Chondrocyte (in vitro differentiated cells): ENCODE data around the gene GIGYF1. TPM values are rescaled to one million over a fixed set of nuclear protein-coding genes. Genes with fewer than 3 reads are reported as not detected.
"Not testable (repeated sequence)": the region's sequence is repeated elsewhere in the genome, so short reads cannot be mapped to it uniquely, and the experiment has no call there.

Source experiments
- DNase-seq: peaks from one replicate; pipeline ENCODE4 v3.0.0; 2021; ENCODE audit warnings: mixed read lengths, low spot score
- H3K27ac Mint-ChIP-seq: one replicate; pipeline ENCODE4 v1.8.0; 2021; ENCODE audit warnings: mild to moderate bottlenecking, moderate library complexity, mixed read lengths; ENCODE audit not compliant: unreplicated experiment
- H3K27me3 Mint-ChIP-seq: 2 replicates; pipeline ENCODE4 v1.8.0; 2021; ENCODE audit warnings: low read depth, mixed read lengths
- H3K36me3 Mint-ChIP-seq: 2 replicates; pipeline ENCODE4 v1.8.0; 2021; ENCODE audit warnings: low read depth, mixed read lengths
- H3K4me1 Mint-ChIP-seq: 2 replicates; pipeline ENCODE4 v1.8.0; 2021; ENCODE audit warnings: low read depth, mild to moderate bottlenecking, mixed read lengths
- H3K4me3 Mint-ChIP-seq: one replicate; pipeline ENCODE4 v1.8.0; 2021; ENCODE audit warnings: mild to moderate bottlenecking, moderate library complexity, mixed read lengths; ENCODE audit not compliant: unreplicated experiment
- H3K9me3 Mint-ChIP-seq: 2 replicates; pipeline ENCODE4 v1.8.0; 2021; ENCODE audit warnings: low read depth, mixed read lengths
- total RNA-seq: library from RNA; stranded (reverse); gene quantifications from 3 replicates; pipeline ENCODE4 v1.2.1, GENCODE V29; 2021
- TF ChIP-seq, protein P1 (sequence below): fragments of 200-600 bp; sonication (generic); IDR thresholded peaks from 2 replicates; pipeline ENCODE4 v1.5.0; 2021; ENCODE audit warnings: antibody characterized with exemption, mild to moderate bottlenecking, moderate library complexity

GIGYF1 gene
- total RNA-seq, 1 donor from 2014 or later = 32.8 TPM

- H3K36me3 Mint-ChIP-seq = no peaks in the 10 kb centered on the region
- H3K27ac Mint-ChIP-seq = no peak overlapping the region
- DNase-seq = no peak
- TF ChIP-seq, protein P1, sequence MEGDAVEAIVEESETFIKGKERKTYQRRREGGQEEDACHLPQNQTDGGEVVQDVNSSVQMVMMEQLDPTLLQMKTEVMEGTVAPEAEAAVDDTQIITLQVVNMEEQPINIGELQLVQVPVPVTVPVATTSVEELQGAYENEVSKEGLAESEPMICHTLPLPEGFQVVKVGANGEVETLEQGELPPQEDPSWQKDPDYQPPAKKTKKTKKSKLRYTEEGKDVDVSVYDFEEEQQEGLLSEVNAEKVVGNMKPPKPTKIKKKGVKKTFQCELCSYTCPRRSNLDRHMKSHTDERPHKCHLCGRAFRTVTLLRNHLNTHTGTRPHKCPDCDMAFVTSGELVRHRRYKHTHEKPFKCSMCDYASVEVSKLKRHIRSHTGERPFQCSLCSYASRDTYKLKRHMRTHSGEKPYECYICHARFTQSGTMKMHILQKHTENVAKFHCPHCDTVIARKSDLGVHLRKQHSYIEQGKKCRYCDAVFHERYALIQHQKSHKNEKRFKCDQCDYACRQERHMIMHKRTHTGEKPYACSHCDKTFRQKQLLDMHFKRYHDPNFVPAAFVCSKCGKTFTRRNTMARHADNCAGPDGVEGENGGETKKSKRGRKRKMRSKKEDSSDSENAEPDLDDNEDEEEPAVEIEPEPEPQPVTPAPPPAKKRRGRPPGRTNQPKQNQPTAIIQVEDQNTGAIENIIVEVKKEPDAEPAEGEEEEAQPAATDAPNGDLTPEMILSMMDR = no peak
- H3K9me3 Mint-ChIP-seq = no peaks in the 10 kb centered on the region
- H3K4me1 Mint-ChIP-seq = peaks cover 2% of the 10 kb centered on the region
- H3K4me3 Mint-ChIP-seq = no peak overlapping the region
- peaks cover 13% of the 10 kb centered on the region for H3K27me3 Mint-ChIP-seq
Measured at GRCh38 chr7:100665168-100665726, 28.8 kb downstream of the GIGYF1 start.

DNA sequence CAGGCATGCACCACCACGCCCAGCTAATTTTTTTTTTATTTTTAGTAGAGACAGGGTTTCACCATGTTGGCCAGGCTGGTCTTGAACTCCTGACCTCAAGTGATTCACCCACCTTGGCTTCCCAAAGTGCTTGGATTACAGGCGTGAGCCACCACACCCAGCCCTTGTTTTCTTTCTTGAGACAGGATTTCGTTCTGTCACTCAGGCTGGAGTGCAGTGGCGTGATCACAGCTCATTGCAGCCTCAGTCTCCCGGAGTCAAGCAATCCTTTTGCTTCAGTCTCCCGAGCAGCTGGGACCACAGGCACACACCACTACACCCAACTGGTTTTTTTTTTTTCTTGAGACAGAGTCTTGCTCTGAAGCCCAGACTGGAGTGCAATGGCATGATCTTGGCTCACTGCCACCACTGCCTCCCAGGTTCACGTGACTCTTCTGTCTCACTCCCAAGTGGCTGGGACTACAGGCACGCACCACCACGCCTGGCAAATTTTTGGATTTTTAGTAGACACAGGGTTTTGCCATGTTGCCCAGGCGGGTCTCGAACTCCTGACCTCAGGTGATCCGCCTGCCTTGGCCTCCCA, 31.8 kb downstream of the GIGYF1 start:
- not testable (repeated sequence) for H3K36me3 Mint-ChIP-seq, H3K4me1 Mint-ChIP-seq, H3K4me3 Mint-ChIP-seq, H3K27ac Mint-ChIP-seq, DNase-seq, H3K9me3 Mint-ChIP-seq
- H3K27me3 Mint-ChIP-seq = peaks cover 14% of the 10 kb centered on the region

DNA sequence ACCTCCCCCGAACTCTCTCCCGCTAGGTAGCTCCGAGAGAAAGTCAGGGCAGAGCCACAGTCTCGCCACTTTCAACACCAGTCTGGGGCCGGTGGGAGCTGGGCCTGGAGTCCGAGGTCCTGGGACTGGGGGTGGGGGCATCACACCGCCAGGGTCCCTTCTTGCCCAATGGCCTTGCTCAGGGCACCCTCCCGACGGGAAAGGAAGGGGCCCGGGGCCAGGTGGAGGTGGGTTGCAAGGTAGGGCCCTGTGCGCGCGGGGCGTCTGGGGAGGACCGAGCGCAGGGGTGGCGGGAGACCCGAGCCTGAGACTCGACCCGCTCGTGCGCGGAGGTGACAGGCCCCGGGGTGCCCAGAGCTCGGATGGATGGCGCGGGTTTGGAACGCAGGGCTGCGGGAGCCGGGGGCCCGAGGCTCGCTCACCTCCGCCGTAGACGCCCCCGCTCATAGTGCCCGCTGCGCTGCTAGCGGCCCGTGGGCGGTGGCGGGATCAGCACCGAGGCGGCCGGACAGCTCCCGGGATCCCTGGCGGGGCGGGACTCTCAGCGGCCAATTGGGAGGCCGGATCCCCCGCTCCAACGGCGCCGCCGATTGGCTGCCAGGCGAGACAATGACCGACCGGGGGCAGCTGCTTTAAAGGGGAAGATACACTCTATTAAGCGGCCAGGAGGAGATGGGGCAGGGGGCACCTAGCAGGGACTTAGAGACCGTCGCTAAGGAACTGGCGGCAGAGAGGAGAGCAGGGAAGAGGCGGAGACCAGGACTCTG, 38.0 kb downstream of the GIGYF1 start, which contains the start of gene ACTL6B:
Gene ACTL6B (minus strand): TSS at position 541 of the 767 bp plus-strand sequence. CDS start 94 bp downstream, at position 447.
- Mint-ChIP-seq H3K36me3 (no peaks in the 10 kb centered on the region), H3K4me3 (no peak within 1 kb of the TSS), H3K27me3 (peaks cover 15% of the 10 kb centered on the region), H3K9me3 (no peaks in the 10 kb centered on the region), H3K27ac (no peak within 1 kb of the TSS), H3K4me1 (no peaks in the 10 kb centered on the region)
- TF ChIP-seq, protein P1 = no peak
- DNase-seq = no peak

DNA sequence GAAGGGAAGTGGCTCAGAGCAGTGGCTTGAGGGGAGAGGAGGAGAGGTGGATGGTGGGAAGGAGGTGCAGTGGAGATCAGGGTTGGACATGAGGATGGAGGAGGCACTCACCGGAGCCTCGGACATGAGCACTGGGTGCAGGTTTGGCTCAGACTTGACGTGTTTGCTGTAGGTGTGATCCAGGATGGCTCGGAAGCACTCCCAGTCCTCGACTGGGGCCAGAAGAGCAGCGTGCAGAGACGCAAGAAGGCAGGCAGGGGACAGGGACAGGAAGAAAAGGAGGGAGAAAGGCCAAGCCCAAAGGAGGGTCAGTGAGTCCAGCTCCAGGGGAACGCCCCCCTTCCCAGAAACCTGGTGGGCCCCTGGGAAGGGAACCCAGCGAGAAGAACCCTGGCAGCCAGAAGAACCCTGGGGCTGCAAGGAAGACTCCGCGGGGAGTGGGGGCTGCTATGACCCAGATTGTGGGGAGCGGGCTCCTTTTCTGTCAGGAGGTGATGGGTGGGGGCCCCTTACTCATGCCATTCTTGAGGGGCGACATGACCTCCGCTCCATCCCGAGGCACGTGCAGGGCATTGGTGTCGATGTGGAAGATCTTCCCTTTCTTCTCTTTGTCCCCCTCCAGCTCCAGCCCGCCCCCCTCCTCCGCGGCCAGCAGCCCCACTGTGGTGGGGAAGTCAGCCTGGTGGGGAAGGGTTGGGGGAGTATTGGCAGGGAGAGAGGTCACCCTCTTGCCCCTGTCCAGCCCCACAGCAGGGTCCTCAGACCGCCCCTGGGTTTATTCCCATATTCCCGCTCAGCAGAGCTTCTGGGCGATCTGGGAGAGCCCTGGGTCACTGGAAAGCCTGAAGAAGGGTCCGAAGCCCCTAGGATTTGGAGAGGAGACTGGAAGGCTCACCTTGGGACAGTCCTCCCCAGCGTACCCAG, 38.9 kb downstream of the GIGYF1 start:
- peaks cover 1% of the 10 kb centered on the region for H3K36me3 Mint-ChIP-seq
- TF ChIP-seq, protein P1 = no peak
- peaks cover 17% of the 10 kb centered on the region for H3K27me3 Mint-ChIP-seq
- H3K27ac Mint-ChIP-seq = no peak overlapping the region
- no peak for DNase-seq
- no peaks in the 10 kb centered on the region for H3K4me1 Mint-ChIP-seq
- H3K4me3 Mint-ChIP-seq = no peak overlapping the region
- H3K9me3 Mint-ChIP-seq = no peaks in the 10 kb centered on the region

DNA sequence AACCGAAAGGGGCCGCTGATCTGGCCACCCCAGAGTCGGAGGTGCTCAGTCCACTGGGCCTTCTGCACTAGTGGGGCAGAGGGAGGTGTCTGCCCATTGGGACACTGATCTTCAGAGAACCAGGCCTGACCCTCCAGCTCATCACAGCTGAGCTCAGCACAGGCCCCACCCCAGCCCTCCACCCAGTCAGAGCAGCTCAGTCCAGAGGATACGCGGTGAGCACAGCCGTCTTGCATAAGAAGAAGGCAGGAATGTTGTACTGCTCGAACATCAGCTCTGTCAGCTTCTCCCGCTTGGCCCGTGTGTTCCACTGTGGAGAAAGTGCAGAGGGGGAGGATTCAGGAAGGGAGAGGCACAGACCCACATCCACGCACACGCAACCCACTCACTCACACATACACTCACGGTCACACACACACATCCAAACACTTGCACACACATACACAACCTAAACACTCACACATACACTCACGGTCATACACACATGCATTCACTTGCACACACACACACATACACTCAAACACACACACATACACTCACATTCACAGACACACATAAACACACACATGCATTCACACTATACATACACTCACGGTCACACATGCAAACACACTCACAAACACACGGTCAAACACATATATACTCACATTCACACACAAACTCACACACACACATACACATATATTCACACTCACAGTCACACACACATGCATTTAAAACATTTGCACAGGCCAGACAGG, 44.1 kb downstream of the GIGYF1 start:
- no peak for DNase-seq
- Mint-ChIP-seq H3K27ac (no peak overlapping the region), H3K4me3 (no peak overlapping the region), H3K36me3 (peaks cover 2% of the 10 kb centered on the region), H3K27me3 (peaks cover 34% of the 10 kb centered on the region), H3K9me3 (no peaks in the 10 kb centered on the region), H3K4me1 (no peaks in the 10 kb centered on the region)
- TF ChIP-seq, protein P1 = no peak
